SW480 (cell line): ENCODE data around the gene RPL7A.
A peak's percentile ranks its signal among the peaks of the same experiment; 100 is the strongest.
"Not testable (repeated sequence)": the region's sequence is repeated elsewhere in the genome, so short reads cannot be mapped to it uniquely, and the experiment has no call there.

Experiments
- DNase-seq: peaks from one replicate; pipeline ENCODE4 v3.0.0-alpha.2; 2016; ENCODE audit warnings: low spot score

The RPL7A gene

GRCh38 chr9:133327834-133328484, 20.1 kb upstream of the RPL7A start:
- DNase-seq = no peak

- DNase-seq = peak; percentile 36
Measured at GRCh38 chr9:133329306-133330156, 18.5 kb upstream of the RPL7A start.

- DNase-seq = no peak
Measured at GRCh38 chr9:133331221-133331620, 16.8 kb upstream of the RPL7A start.

- no peak for DNase-seq
Measured at GRCh38 chr9:133331641-133332380, 16.2 kb upstream of the RPL7A start.

GRCh38 chr9:133332381-133332730, 15.7 kb upstream of the RPL7A start:
- DNase-seq = no peak

- no peak for DNase-seq
Measured at GRCh38 chr9:133333011-133333410, 15.0 kb upstream of the RPL7A start.

GRCh38 chr9:133333566-133333965, 14.5 kb upstream of the RPL7A start:
- DNase-seq = no peak

GRCh38 chr9:133334161-133334560, 13.9 kb upstream of the RPL7A start:
- no peak for DNase-seq

GRCh38 chr9:133334888-133335287, 13.1 kb upstream of the RPL7A start:
- DNase-seq = not testable (repeated sequence)

GRCh38 chr9:133335924-133336811, 11.8 kb upstream of the RPL7A start, which contains the start of gene SURF6:
Gene SURF6, minus strand, starts transcription at chr9:133336188. Its CDS starts 56 bp downstream, at chr9:133336132.
- DNase-seq = peak; percentile 90

- DNase-seq = no peak
Measured at GRCh38 chr9:133339641-133340040, 8.4 kb upstream of the RPL7A start.

GRCh38 chr9:133340256-133340655, 7.8 kb upstream of the RPL7A start:
- DNase-seq = no peak

- DNase-seq = no peak
Measured at GRCh38 chr9:133340916-133341315, 7.1 kb upstream of the RPL7A start.

GRCh38 chr9:133341369-133342068, 6.5 kb upstream of the RPL7A start:
- no peak for DNase-seq

GRCh38 chr9:133342069-133342406, 6.0 kb upstream of the RPL7A start:
- no peak for DNase-seq

- DNase-seq = no peak
Measured at GRCh38 chr9:133342570-133342969, 5.4 kb upstream of the RPL7A start.

GRCh38 chr9:133344071-133344470, 3.9 kb upstream of the RPL7A start:
- no peak for DNase-seq

- no peak for DNase-seq
Measured at GRCh38 chr9:133344979-133345378, 3.0 kb upstream of the RPL7A start.

GRCh38 chr9:133345596-133345995, 2.4 kb upstream of the RPL7A start:
- DNase-seq = no peak

GRCh38 chr9:133346021-133346785, 1.8 kb upstream of the RPL7A start:
- DNase-seq = no peak
